H9 (cell line): Measurements from ENCODE around the gene TPRN. TPM values are rescaled to one million over a fixed set of nuclear protein-coding genes. Genes with fewer than 3 reads are reported as not detected.

ENCODE experiments used
- DNase-seq: peaks from one replicate; pipeline ENCODE4 v3.0.0-alpha.2; 2017
- H2AFZ ChIP-seq: one replicate; pipeline ENCODE4 v1.6.1; 2013; ENCODE audit warnings: mild to moderate bottlenecking, low read length, control low read depth, moderate library complexity
- H2AK5ac ChIP-seq: 2 replicates; pipeline ENCODE4 v1.6.1; 2013; ENCODE audit warnings: low read length, control low read depth, mixed read lengths; ENCODE audit not compliant: insufficient read length
- H2BK120ac ChIP-seq: one replicate; pipeline ENCODE4 v1.6.1; 2013; ENCODE audit warnings: low read depth, mild to moderate bottlenecking, low read length, control low read depth, inconsistent platforms; ENCODE audit not compliant: poor library complexity, severe bottlenecking
- H2BK12ac ChIP-seq: 2 replicates; pipeline ENCODE4 v1.6.1; 2013; ENCODE audit warnings: low read length, control low read depth, mixed read lengths, low read depth; ENCODE audit not compliant: insufficient read length
- H2BK15ac ChIP-seq: 2 replicates; pipeline ENCODE4 v1.6.1; 2013; ENCODE audit warnings: low read depth, low read length, control low read depth
- H2BK20ac ChIP-seq: one replicate; pipeline ENCODE4 v1.6.1; 2013; ENCODE audit warnings: low read depth, mild to moderate bottlenecking, low read length, control low read depth, inconsistent platforms; ENCODE audit not compliant: poor library complexity, severe bottlenecking
- H2BK5ac ChIP-seq: 2 replicates; pipeline ENCODE4 v1.6.1; 2013; ENCODE audit warnings: low read length, control low read depth, mixed read lengths; ENCODE audit not compliant: insufficient read length
- H3K14ac ChIP-seq: 2 replicates; pipeline ENCODE4 v1.6.1; 2013; ENCODE audit warnings: low read length, control low read depth; ENCODE audit not compliant: insufficient read depth
- H3K18ac ChIP-seq: 2 replicates; pipeline ENCODE4 v1.6.1; 2013; ENCODE audit warnings: low read depth, mild to moderate bottlenecking, mixed read lengths, low read length, control low read depth; ENCODE audit not compliant: insufficient read length
- H3K23ac ChIP-seq: 2 replicates; pipeline ENCODE4 v1.6.1; 2013; ENCODE audit warnings: low read length, control low read depth, mixed read lengths, low read depth; ENCODE audit not compliant: insufficient read length
- H3K23me2 ChIP-seq: 2 replicates; pipeline ENCODE4 v1.6.1; 2013; ENCODE audit warnings: low read depth, mild to moderate bottlenecking, mixed read lengths, low read length, control low read depth; ENCODE audit not compliant: insufficient read length, poor library complexity, severe bottlenecking
- H3K27ac ChIP-seq: 2 replicates; pipeline ENCODE4 v1.5.1; 2013; ENCODE audit warnings: low read length, control low read depth, mixed read lengths, low read depth; ENCODE audit not compliant: insufficient read length
- H3K27me3 ChIP-seq: 2 replicates; pipeline ENCODE4 v1.6.1; 2013; ENCODE audit warnings: low read length, control low read depth, inconsistent platforms; ENCODE audit not compliant: insufficient read depth
- H3K4ac ChIP-seq: 2 replicates; pipeline ENCODE4 v1.6.1; 2013; ENCODE audit warnings: low read depth, mild to moderate bottlenecking, control low read depth, inconsistent platforms, low read length, moderate library complexity
- H3K4me1 ChIP-seq: 2 replicates; pipeline ENCODE4 v1.6.1; 2013; ENCODE audit warnings: low read length, control low read depth, inconsistent platforms; ENCODE audit not compliant: insufficient read depth
- H3K4me2 ChIP-seq: 2 replicates; pipeline ENCODE4 v1.6.1; 2013; ENCODE audit warnings: low read length, control low read depth, mixed read lengths; ENCODE audit not compliant: insufficient read length, insufficient read depth
- H3K56ac ChIP-seq: 2 replicates; pipeline ENCODE4 v1.6.1; 2013; ENCODE audit warnings: low read depth, mild to moderate bottlenecking, mixed read lengths, low read length, control low read depth; ENCODE audit not compliant: insufficient read length
- H3K79me1 ChIP-seq: 2 replicates; pipeline ENCODE4 v1.6.1; 2013; ENCODE audit warnings: low read depth, mild to moderate bottlenecking, moderate library complexity, low read length, control low read depth, inconsistent platforms; ENCODE audit not compliant: insufficient read depth, poor library complexity, severe bottlenecking
- H3K79me2 ChIP-seq: 2 replicates; pipeline ENCODE4 v1.6.1; 2013; ENCODE audit warnings: low read length, control low read depth, inconsistent platforms; ENCODE audit not compliant: insufficient read depth
- H3K9ac ChIP-seq: 2 replicates; pipeline ENCODE4 v1.6.1; 2013; ENCODE audit warnings: low read length, control low read depth, mixed read lengths; ENCODE audit not compliant: insufficient read length; ENCODE audit errors: extremely low read depth
- H3K9me3 ChIP-seq: one replicate; pipeline ENCODE4 v1.6.1; 2013; ENCODE audit warnings: low read depth, low read length, inconsistent platforms; ENCODE audit not compliant: control insufficient read depth
- H3T11ph ChIP-seq: one replicate; pipeline ENCODE4 v1.6.1; 2013; ENCODE audit warnings: mild to moderate bottlenecking, low read length, control low read depth, inconsistent platforms
- H4K20me1 ChIP-seq: one replicate; pipeline ENCODE4 v1.6.1; 2013; ENCODE audit not compliant: control insufficient read depth, insufficient read length, insufficient read depth
- H4K5ac ChIP-seq: 2 replicates; pipeline ENCODE4 v1.6.1; 2013; ENCODE audit warnings: low read depth, mild to moderate bottlenecking, mixed read lengths, low read length, control low read depth; ENCODE audit not compliant: insufficient read length
- H4K8ac ChIP-seq: replicated peaks from 2 replicates; pipeline ENCODE4 v1.6.1; 2013; ENCODE audit warnings: low read length, control low read depth, mixed read lengths, low read depth; ENCODE audit not compliant: insufficient read length
- H4K91ac ChIP-seq: 2 replicates; pipeline ENCODE4 v1.6.1; 2013; ENCODE audit warnings: low read depth, mild to moderate bottlenecking, moderate library complexity, mixed read lengths, low read length, control low read depth; ENCODE audit not compliant: insufficient read length
- H3K27ac Mint-ChIP-seq, 3 experiments: 2 replicates in 2 of 3; 3 replicates in 1 of 3; pipeline ENCODE4 v1.8.0; 2020 to 2021; ENCODE audit warnings: mixed read lengths in 3 of 3, mild to moderate bottlenecking in 1 of 3, moderate library complexity in 1 of 3
- H3K27me3 Mint-ChIP-seq: 2 replicates; pipeline ENCODE4 v1.8.0; 2021; ENCODE audit warnings: low read depth, mild to moderate bottlenecking, moderate library complexity, mixed read lengths
- H3K36me3 Mint-ChIP-seq, 3 experiments: 2 replicates in 2 of 3; 3 replicates in 1 of 3; pipeline ENCODE4 v1.8.0; 2020 to 2021; ENCODE audit warnings: low read depth in 3 of 3, mixed read lengths in 3 of 3; ENCODE audit not compliant: insufficient read depth in 1 of 3
- H3K4me1 Mint-ChIP-seq, 2 experiments: 2 replicates each; pipeline ENCODE4 v1.8.0; 2020; ENCODE audit warnings: mixed read lengths in 2 of 2
- H3K4me3 Mint-ChIP-seq, 2 experiments: 2 replicates in 1 of 2; 3 replicates in 1 of 2; pipeline ENCODE4 v1.8.0; 2020 to 2021; ENCODE audit warnings: mild to moderate bottlenecking in 2 of 2, mixed read lengths in 2 of 2, moderate library complexity in 1 of 2
- H3K9me3 Mint-ChIP-seq, 2 experiments: 2 replicates in 1 of 2; 3 replicates in 1 of 2; pipeline ENCODE4 v1.8.0; 2020; ENCODE audit warnings: mild to moderate bottlenecking in 2 of 2, mixed read lengths in 2 of 2, moderate library complexity in 1 of 2
- CTCF ChIP-seq: fragments of 200-600 bp; sonication (generic); conservative IDR thresholded peaks from 3 replicates; pipeline ENCODE4 v1.8.0; 2021; ENCODE audit warnings: antibody characterized with exemption, mild to moderate bottlenecking
- WGBS: extraction: QIAGEN DNeasy Blood & Tissue Kit; methylation state at CpG from one replicate; pipeline ENCODE4 v1.1.7; 2013; ENCODE audit warnings: missing lambda C conversion rate, low lambda C conversion rate, mixed read lengths; ENCODE audit not compliant: insufficient read length; ENCODE audit errors: extremely low coverage; 5-methylcytosine and 5-hydroxymethylcytosine counted together
- total RNA-seq: library from RNA; stranded (reverse); gene quantifications from 2 replicates; pipeline ENCODE4 v1.2.1, GENCODE V29; 2021

Gene TPRN
- total RNA-seq, 1 experiment from 2014 or later, result 30.7 TPM

- no peak overlapping the region for H4K5ac ChIP-seq
- H3K9me3 ChIP-seq, result no peaks in the 10 kb centered on the region
- no peak for DNase-seq
- no peak for TF ChIP-seq CTCF
- no peaks in the 10 kb centered on the region for H4K20me1 ChIP-seq
- no peak overlapping the region for H4K91ac ChIP-seq
- Mint-ChIP-seq H3K4me1 (peaks cover 5 to 16% of the 10 kb centered on the region in 2 experiments; a peak in 3 of 4 replicates), H3K27ac (0 out of 7 replicates have a peak overlapping the region, but pooled peaks of 1 of the 3 experiments have one; percentile 18), H3K36me3 (peaks cover 2 to 11% (median 6%) of the 10 kb centered on the region in 3 experiments; a peak in 5 of 7 replicates), H3K9me3 (no peaks in the 10 kb centered on the region), H3K27me3 (peaks cover 2% of the 10 kb centered on the region; the same call in 1 of the 2 replicates), H3K4me3 (peak overlapping the region in 1 of 2 experiments; percentile 28; a peak in 1 of 5 replicates)
- H2BK5ac ChIP-seq, result no peak overlapping the region
- H3K9ac ChIP-seq, result no peak overlapping the region
- no peak overlapping the region for H2BK20ac ChIP-seq
- no peak overlapping the region for H2AFZ ChIP-seq
- no peak overlapping the region for H2AK5ac ChIP-seq
- H3K14ac ChIP-seq, result no peak overlapping the region
- no peaks in the 10 kb centered on the region for H3K4me1 ChIP-seq
- no peak overlapping the region for H3T11ph ChIP-seq
- no peak overlapping the region for H2BK12ac ChIP-seq
- peaks cover 3% of the 10 kb centered on the region for H3K79me1 ChIP-seq
- no peaks in the 10 kb centered on the region for H3K27me3 ChIP-seq
- no peak overlapping the region for H2BK120ac ChIP-seq
- no peak overlapping the region for H3K4me2 ChIP-seq
- no CpG with 5 or more reads among the region's 21 CpGs for WGBS
- no peak overlapping the region for H3K4ac ChIP-seq
- H3K23ac ChIP-seq, result no peak overlapping the region
- H3K18ac ChIP-seq, result no peak overlapping the region
- no peaks in the 10 kb centered on the region for H3K79me2 ChIP-seq
- no peak overlapping the region for H2BK15ac ChIP-seq
- no peak overlapping the region for H3K56ac ChIP-seq
- H3K23me2 ChIP-seq, result no peaks in the 10 kb centered on the region
- no peak overlapping the region for H3K27ac ChIP-seq
- H4K8ac ChIP-seq, result no peak overlapping the region
Observed at GRCh38 chr9:137195525-137196220, 4.9 kb downstream of the TPRN start.
